SKM-1 (cell line): ENCODE measurements around the gene OPRL1.

Source experiments
- DNase-seq: peaks from one replicate; lab custom pipeline; 2025; ENCODE audit not compliant: unreplicated experiment; lab: John Stamatoyannopoulos, UW

OPRL1 gene

DNA sequence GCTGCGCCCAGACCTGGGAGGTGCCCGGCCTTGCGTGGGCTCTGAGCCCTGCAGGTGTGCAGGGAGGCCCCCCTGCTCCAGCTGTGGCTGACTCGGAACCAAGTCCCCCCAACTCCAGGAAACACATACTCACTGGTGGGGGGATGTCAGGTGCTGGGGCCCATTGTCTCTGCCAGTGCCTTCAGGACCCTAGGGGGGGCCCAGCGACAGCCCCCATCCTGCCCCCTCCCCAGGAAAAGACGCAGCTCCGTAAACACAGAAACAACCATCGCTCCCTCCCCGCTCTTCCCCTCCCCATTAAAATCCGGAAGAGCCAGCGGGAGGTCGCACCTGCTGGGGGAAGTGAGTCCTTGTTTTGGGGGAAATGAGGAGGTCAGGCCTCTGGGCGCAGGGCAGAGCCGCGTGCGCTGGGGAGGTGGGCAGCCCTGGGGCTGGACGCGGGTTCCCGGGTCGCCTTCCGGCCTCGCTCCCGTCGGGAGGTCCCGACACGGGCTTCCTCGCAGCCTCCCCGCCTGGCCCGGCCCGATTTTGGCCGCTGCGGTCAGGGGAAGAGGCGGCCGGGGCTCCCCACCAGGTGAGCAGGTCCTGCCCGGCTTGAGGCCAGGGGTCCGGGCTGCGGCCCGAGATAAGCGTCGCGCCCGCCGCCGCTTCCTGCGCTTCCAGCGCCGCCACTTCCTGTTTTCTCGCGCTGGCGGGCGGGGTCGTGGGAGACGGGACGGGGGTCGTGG, 37.7 kb upstream of the OPRL1 start:
- DNase-seq: no peak

DNA sequence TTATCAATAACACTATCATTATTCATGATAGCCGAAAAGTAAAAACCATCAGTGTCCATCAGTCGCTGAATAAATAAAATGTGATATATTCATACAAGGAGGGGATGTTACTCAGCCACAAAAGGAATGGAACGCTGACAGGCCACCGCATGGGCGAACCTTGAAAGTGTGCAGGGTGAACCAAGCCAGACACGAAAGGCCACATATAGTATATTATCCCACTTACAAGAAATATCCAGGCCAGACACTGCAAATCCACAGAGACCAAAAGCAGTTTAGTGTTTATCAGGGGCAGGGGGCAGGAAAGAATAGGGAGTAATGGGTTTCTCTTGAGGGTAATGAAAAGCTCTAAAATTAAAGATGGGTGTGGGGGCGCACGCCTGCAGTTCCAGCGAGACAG, 36.1 kb upstream of the OPRL1 start:
- DNase-seq: no peak

DNA sequence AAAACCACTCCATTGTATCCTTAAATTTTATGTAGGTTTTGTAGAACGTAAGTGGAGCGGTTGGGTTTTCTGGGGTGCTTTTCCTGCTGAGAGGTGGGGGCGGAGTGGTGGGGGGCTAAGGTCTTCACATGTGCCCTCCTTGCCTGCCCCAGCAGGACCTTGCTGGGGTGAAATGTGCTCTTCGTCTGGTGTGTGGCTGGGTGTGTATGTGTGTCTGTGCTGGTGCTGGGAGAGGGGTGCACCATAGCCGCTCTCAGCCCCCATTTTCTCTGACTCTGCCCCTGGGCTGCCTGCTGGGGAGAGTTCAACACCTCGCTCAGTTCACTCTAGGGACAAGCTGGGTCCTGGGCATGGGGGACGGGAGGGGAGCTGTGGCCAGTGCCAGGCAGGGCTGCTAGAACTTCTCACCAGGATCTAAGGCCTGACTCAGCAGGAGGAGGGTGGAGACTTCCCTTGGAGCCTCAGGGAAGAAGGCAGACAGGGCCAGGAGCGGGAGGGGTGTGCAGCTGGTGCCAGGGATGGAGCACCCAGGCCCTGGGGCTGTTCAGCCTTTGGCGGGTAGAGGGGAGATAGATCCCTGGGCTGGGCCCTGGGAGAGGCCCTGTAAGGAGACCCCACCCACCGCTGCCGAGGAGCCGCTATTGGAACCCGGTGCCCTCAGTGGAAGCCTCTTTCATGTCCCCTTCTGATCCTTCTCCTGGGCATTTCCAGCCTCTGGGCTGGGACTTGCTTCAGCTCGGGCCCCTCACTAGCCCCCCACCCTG, 35.2 kb upstream of the OPRL1 start:
- no peak for DNase-seq

DNA sequence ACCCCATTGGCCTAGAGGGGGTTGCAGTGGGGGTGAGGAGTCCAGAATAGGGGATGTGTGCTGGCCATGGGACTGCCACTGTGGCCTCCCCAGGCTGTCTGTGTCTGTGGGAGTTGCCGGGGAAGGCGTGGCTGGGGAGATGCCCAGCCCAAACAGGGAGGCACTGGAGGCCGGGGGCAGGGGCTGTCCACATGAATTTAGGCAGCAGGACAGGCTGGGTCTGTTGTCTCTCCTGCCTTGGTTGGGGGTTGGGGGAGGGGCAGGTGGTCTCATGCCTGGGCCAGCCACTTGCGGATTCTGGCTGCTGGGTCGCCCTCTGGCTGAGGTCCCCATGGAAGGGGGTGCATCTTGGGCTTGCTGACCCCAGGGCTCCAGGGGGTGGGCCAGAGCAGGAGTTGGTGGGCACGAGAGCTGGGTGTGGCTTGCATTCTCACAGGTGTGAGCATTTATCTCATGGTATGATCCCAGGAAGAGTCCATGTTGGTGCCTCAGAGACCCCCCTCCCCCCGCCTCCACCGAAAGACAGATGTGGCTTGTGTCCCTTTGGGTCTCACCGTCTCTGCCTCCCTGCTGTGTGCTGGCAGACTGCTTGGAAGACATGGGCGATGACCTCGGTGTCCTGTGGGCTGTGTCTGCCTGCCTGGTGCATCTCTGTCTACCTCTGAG, 34.4 kb upstream of the OPRL1 start:
- no peak for DNase-seq

DNA sequence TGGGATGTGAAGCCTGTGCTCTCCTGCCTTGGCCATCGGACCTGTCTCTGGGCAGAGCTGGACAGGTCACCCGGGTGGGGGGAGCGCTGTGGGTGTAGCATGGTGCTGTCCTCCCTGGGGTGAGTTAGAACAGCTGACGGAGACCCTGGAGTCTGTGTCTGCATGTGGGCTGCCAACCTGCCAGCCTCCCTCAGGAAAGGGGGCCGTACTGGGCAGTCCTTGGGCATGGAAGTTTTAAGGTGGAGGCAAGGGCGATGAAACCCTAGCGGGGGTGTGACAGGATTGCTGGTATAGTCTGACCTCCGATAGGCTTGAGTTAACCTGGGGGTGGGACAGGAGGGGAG, 32.9 kb upstream of the OPRL1 start:
- no peak for DNase-seq

DNA sequence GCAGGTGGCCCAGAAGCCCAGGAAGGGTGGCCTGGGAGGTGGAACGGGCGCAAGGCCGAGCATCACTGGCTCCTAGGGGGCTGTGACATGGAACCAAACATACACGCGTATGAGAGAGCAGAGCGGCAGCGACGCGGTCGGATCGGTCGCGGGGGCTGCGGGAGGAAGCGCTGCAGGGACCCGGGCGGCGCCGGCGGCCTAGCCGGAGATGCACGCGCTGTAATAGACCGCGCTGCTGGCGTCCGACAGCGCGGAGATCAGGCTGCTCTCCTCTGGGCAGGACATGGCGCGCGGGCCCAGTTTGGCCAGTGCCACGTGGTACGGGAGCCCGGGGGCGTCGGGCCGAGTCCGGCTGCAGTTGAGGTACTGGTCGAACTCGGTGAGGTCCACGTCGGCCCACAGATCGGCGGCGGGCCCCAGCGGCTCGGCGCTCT, 31.9 kb upstream of the OPRL1 start:
- no peak for DNase-seq

DNA sequence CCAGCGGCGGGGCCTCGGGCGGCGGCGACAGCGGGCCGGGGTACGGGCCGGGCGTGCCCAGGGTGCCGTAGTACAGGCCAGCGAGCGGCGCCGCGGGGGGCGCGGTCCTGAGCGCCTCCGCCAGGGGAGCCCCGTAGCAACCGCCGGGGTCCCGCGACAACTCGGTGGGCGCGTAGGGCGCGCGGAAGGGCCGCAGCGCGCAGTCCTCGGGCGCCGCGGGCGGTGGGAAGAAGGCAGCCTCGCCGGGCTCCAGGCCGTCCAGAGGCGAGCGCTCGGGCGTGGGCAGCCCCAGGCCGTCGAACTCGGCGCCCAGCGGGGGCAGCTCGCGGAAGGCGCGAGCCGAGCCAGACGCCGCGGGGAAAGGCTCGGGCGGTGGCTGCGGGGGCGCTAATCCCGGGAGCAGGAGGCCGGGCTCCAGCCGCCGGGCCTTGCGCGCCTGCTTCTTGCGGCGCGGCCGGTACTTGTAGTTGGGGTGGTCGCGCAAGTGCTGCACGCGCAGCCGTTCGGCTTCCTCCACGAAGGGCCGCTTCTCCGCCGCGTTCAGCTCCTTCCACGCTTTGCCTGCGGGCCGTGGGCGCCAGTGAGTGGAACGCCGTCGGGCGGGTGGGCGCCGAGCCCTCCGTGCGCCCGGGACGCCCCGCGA, 31.4 kb upstream of the OPRL1 start:
- no peak for DNase-seq

DNA sequence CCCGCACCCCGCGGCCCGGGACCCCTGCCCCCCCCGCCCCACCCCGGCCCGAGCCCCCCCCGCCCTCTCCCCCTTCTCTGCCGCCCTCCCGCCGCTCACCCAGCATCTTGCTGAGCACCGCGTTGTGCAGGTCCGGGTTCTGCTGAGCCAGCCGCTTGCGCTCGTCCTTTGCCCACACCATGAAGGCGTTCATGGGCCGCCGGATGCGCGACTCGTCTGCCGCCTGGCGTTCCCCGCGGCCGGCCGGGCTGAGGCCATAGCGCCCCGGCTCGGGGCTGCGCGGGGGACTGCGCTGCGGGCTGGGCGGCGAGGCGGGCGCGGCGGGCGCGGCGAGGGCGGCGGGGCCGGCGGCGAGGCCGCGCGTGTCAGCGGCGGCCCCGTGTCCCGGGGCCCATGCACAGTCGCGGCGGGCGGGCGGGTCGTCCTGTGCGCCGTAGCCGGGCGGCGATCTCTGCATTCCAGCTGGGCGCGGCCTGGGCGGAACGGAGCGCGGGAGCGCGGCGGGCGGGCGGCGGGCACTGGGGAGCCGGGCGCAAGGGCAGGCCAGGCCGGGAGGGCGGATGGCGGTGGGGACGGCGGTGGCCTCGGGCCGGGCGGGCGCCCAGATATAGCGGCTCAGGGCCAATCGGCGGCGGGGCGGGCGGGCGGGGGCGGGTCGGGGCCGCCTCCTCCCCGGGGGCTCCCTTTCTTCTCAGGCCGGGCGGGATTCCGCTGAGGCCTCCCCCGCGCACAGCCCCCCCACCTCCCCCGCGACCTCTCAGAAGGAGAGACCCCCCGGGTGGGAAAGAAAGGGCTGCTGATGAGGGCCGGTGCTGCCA, 30.6 kb upstream of the OPRL1 start, which contains the start of gene SOX18:
Gene SOX18 (minus strand): TSS at position 580 of the 818 bp plus-strand sequence. CDS start 123 bp downstream, at position 457.
- DNase-seq: no peak

DNA sequence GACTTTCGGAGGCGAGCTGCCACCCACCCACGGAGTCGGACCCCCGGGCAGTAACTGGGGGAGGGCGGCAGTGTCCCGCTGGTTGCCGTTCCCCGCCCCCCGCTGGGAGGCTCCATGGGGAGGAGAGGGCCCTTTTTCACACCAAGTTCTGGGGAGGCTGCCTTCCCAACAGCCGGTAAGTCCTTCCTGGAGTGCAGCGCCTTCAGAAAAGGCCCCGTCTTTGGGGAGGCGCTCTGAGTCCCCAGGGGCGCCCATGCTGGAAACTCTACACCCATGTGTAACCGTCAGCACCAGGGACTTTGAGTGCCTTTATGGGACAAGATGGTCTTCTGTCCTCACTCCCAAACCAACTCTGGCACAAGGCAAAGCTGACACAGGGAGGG, 30.0 kb upstream of the OPRL1 start:
- no peak for DNase-seq

DNA sequence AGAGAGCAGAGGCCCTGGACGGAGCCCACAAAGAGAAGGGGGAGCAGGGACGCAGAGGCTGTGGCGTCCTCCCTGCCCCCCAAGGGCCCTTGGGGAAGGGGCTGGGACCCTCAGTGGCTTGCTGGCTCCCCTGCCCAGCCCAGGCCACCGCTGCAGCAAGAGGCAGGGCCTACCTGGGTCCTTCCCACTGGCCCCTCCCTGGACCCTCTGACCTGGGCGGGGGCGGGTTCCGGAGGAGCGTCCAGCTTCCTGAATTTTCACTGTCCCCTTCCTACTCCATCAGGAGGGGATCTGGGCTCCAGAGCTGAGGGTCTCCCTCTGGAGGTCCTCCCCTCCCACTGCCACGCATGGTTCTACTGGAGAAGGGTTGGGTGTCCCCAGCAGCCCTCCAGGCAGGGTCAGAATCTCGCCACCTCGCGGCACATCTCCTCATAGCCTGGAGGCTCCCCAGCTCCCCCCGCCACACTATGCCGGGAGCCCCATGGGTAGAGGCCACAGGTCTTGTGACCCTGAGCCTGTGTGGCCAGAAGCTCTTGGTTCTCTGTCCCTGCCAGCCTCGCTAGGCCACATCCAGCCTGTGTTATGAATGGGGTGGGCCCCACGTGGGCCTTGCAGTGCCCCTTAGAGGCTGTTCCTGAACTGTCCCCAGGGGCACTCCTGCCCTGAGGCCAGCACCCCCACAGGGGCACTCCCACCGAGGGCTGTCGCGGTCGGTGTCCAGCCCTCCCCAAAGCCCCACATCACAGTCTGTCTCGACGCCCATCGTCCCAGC, 29.4 kb upstream of the OPRL1 start:
- no peak for DNase-seq

DNA sequence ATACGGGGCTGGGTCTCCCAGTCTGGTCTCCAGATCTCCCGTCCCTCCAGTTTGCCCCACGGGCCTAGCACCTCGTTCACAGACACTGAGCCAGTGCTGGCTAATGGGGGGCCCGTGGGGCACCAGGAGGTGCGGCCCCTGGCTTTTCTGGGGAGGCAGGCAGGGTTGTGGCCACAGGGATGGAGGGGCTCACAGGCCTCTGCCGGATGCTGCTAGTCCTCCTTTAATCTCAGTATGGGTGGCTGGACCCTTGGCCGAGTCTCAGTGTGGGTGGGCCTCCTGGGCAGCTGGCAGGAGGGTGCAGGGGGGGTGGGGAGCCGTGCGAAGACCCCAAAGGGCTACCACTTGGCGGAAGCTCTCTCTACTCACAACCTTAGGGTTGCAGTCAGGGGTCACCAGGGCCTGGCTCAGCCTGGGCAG, 28.8 kb upstream of the OPRL1 start:
- no peak for DNase-seq

DNA sequence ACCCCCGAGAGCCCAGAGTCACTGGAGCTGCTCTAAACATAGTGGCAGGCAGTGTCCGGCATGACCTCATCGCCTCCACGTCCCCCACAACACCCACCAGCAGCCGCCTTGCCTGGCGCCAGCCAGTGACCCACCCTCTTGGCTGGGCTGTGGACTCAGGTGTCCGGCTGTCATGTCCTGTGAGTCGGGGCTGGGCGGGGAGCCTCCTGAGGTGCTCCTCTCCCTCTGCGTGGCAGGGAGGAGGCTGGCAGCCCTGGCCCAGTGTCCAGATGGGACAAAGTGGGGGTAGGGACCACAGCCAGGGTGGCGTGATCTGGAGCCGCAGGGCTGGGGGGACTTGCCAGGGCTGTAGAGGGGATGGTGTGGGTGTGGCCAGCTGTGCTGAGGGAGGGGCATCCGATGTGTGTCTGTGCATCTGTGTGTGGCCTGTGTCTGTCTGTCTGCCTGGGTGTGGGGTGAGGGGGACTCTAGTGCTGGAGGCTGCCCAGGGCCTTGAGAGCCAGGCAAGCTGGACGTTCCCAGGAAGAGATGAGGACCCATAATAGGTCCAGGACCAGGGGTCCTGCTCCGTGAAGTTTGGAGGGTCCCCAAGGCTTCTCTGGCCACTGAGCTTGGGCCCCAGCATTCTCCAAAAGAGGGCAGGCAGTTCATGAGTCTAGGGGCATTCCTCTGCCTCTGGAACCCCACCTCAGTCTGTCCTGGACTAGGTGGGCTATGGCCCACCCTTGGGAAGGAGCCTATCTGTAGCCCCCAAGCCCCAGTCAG, 28.1 kb upstream of the OPRL1 start:
- no peak for DNase-seq

DNA sequence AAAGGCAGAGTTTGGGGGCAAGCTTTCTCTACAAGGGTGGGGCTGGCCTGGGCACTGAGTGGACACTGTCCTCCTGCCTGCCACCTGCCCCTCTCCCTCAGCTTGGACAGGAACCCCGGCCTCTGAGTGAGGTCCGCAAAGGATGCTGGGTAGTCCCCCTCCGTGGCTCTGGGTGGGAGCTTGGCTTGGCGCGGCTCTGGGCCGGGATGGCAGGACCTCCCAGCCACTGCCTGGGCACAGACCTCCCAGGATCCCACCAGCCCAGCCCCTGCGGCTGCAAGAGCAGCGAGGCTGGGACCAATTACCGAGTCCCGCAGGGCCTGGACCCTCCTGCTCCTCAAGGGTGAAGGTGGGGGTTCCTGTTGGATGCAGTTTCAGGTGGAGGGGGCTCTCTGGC, 27.6 kb upstream of the OPRL1 start:
- no peak for DNase-seq

DNA sequence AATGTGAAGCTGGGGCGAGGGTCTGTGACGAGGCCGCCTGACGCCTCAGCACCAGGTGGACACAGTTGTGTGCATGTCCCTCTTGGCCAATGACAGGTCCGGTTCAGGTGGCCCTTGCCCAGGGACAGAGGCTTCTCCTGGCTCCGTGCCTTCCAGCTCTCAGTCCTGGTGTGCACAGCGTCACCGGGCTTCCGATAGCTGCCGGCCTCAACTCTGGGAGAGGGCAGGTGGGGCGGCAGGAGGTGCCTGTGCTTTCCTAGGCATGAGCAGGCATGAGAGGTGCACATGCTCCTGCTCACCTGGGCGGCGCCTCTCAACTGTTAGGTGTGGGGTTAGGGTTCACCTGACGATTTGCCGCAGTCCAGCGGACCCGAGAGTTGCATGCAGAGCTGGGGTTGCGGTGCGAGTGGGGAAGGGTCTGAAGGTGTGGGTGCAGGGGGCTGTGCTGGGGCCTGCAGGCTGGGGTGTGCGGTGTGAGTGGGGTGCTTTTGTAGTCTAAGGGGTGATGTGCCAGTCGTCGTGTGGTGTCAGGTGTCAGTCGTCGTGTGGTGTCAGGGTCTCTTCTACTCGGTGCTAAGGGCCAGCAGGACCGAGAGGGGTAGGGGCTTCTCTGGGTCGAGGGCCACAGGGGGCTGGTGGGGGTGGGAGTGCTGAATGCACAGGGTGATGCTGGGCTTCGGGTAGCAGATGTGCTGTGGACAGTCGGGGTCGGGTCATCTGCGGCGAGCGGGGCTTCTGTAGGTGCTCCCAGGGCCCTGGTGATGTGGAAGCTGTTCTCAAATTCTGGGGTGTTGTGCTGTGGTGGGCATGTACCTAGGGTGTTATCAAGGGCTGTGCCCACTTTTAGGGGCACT, 26.7 kb upstream of the OPRL1 start:
- no peak for DNase-seq

DNA sequence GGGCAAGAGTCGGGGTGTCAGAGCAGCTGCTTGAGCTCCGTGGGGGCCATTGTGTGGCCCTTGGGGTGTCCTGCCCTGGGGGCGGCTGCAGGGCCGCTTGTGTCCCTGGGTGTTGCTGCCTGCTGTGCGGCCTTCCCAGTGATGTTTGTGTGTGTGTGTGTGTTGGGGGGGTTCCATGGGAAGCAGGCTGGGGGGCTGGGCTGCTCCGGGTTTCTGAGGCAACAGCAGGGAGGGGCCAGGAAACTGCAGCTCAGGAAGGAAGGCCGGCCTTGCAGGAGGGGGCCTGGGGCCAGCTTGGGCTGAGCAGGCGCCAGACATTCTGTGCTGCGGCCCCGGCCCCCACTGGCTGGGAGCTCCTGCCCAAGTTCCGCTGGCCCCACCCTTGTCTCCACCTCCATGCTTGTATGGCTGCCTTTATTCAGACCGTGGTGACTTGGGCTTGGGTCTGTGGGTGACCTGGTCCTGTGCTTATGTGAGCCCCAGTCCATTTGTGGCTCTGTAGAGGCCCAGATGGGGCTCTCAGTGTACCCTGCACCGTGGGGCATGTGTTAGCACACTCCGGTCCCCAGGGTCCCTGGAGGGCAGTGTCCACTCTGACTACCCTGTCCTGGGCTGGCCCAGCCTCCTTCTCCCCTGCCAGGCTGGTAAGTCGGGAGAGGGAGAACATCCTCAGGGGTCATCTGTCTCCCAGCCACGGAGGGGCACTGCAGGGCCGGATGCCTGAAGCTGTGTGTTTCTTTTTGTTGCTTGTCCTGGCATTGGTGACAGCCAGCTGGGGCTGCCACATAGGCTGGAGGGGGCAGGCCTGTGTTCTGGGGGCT, 25.8 kb upstream of the OPRL1 start:
- no peak for DNase-seq

DNA sequence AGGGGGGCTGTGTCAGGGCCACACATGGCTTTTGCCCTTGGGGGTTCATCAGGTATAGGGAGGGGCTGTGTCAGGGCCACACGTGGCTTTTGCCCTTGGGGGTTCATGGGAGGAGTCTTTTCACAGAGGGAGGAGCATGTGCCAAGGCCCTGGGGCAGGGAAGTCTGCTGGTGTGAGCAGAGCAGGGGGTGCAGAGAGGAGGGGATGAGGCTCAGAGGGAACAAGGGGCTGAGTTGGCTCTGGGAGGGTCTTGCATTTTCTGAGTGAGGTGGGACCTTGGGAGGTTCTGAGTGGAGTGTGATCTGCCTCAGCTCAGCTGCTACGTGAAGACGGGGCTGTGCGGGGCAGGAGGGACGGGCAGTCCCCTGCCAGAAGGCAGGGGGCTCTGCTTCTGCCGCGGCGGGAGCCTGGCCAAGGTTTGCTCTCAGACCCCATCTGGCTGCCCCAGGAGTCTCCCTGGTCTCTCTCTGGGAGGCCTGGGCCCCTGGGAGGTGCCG, 24.4 kb upstream of the OPRL1 start:
- DNase-seq: no peak

DNA sequence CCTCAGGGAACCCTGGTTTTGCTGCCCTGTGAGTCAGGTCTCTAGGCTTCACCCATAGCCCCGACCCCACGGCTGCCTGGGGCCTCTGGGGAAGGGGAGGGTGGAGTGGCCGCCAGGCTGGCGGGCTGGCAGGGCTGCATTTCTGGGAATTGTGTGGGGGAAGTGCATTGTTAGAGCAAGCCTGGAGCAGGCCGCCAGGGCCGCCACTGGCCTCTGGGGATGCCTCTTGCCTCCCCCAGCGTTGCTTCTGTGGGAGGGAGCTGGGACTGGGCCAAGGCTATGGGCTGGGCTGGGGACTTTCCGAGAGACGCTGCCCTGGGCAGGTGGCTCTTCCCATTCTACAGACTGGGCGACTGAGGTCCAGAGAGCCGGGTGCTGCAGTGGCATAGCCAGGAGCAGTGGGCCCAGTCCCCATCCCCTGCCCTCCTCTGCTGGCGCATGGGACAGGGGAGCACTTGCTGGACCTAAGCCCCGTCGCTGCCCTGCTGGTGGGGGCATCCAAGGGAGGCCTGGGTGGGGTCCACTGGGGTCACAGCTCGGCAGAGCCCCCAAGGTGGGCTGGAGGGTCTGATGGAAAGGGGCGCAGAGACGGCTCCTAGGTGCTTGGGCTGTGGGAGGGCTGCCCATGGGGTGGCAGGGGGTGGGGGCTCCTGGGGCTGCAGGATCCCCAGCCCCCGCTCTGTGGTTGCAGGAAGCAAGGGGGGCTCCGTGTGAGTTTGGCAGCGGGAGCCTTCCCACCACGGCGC, 23.8 kb upstream of the OPRL1 start:
- DNase-seq: no peak
